GM18861 (cell line): Measurements from ENCODE around the gene TSPO.

Source experiments
- ATAC-seq: cut with Tn5 transposase; IDR thresholded peaks from one replicate; pipeline ENCODE4 v1.9.1; 2021; ENCODE audit not compliant: unreplicated experiment

Gene TSPO

DNA sequence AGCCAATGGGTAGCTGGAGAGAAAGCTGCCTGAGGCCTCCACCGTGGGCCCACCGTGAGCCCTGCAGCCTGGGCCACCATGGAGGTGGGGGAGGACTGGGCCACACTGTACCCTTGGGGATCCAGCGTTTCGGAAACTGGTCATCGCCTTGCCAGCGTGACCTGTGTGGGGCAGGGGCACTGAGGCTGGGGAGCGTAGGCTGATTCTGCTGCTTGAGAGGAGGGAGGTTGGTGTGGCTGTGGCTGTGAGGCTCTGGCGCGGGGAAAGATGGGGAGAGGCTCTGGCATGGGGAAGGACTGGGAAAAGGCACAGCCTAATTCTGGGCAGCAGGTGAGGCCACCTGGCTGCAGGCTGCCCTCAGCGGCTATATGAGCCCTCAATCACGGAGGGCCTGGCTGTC, 48.2 kb downstream of the TSPO start:
- ATAC-seq, result no peak

DNA sequence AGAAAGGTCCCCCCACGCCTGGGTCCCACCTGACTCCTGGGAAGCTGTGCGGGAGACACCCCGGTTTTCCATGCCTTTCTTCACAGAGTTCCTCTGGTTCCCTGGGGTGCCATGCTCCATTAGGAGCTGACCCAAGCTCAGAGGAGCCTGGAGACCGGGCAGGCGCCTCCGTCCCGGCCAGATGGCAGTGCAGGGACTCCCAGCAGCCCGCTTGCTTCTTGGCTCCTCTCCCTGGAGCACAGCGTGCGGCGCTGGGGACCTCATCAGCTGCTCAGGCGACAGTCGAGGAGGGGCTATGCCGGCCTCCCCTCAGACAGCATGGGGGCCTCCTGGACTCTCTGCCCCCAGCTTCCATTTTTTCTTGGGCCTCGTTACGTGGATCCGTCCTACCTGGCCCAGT, 48.7 kb downstream of the TSPO start:
- ATAC-seq, result no peak

DNA sequence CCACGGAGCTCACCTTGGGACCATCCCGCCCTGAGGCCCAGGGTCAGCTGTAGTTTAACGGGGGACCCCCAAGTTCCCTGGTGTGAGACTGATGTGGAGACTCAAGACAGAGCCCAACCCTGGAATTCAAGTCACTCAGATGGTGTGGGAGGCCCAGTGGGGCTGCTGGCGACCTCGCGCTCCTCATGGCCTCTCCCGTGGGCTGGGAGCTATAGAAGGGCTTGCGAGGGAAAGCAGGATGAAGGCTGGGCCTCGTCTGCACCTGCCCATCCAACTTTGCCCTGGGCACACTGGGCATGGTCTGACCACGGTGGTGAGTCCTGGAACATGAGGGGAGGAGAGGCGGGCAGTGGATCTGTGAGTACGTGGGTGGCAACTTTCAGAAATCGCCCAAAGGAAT, 49.2 kb downstream of the TSPO start:
- no peak for ATAC-seq

DNA sequence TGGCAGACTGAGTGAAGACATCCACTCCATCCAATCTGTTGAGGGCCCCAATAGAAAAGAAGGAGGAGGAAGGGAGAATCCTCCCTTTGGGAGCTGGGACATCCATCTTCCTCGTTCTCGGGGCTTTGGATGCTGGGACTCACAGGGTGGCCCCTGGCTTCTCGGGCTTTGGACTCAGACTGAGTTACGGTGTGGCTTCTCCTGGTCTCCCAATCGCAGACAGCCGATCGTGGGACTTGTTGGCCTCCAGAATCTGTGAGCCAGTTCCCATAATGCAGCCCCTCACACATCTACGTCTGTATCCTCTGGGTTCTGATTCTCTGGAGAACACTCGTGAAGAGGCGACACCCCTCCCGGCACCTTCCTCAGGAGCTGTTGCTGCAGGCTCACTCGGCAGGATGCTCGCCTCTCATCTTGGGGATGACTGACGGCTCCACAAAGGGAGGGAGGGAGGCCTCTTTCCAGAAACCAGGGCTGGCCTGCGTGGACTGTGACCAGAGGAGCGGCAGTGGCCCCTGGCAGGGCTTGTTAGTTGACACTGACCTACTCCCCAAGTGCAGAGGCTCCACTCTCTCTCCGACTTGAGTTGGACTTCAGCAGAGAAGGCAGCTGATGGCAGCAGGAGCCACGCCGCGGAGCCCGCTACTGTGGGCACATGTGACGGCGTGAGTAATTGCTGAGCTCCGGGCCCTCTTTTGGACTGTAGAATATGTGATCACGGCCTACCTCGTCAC, 50.3 kb downstream of the TSPO start:
- no peak for ATAC-seq

DNA sequence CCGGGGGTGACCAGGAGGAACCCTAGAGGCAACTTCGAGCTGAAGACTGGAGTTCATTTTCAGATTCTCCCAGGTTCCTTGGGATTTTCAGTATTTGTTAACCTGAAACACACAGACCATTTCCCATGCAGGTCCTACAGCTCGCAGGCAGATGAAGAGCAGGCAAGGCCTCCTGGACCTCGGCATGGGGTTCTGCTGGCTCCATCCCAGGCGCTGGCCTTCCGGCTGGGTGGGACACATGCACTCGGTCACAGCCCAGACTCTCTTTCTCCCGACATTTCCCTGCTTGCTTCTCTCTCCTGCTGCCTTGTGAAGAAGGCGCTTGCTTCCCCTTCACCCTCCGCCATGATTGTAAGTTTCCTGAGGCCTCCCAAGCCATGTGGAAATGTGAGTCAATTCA, 51.0 kb downstream of the TSPO start:
- ATAC-seq, result no peak

DNA sequence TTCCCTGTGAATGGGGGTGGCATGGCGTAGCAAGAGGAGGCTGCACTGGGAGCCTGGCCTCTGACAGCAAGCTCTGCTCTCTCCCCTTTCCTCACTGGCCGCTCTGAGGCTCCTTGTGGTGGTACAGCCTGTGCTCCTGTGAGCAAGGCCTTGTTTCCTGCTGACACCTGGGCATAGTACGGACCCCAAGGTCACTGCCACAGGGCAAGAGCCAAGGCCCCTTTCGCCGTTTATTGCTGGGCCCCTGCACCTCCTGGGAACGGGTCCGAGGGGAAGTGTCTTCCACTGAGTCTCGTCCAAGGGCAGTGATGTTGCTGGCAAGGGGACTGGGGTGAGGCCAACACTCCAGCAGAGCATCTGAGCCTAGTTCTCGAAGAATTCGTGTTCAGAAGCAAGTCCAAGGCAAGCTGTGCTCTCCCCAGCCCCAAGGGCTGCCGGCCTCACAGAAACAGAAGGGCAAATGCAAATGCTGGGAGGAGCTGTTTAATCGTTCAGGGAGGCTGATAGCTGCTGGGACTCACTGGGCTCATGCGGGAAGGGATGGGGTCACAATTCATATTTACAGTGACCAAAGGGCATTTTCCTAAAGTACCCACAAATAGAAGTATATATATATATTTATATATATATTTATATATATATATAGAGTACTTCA, 51.5 kb downstream of the TSPO start:
- ATAC-seq, result no peak

DNA sequence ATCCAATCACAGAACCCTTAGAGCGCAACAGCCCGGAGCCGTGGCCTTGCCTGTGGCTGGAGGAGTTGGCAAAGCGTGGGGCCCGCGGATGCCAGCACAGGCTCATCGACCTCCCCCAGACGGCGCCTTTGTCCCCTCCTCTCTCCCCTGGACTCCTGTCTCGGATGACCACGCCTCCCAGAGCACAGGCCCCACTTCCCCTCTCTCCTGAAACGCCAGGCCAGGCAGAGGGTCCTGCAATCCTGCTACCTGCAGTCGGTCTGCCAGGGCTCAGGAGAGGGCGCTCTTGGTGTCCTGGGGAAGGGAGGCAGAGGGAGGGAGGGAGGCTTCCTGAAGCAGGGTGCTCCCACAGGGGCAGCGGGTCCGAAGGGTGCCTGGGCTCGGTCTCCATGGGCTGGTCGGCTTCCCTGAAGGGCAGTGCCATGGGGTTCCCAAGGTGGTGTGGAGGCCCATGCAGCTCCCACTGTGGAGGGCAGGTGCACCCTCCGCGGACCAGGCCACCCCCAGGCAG, 52.2 kb downstream of the TSPO start:
- no peak for ATAC-seq

DNA sequence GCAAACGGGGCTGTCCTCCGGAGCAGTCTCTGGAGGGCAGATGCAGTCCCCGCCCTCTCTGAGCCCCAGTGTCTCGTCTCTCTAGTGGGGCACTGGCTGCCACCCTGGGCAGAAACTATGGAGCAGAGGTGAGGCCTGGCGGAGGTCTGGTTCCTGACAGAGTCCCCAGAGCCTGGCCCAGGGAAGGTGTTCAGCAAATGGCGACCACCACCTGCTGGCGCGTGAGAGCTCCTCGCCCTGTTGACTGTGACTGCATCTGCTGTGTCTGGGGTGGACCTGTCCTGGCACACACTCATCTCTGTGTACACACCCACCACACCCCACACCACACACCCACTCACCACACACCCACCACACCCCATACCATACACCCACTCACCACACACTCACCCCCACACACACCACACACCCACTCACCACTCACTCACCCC, 53.9 kb downstream of the TSPO start:
- ATAC-seq, result no peak

DNA sequence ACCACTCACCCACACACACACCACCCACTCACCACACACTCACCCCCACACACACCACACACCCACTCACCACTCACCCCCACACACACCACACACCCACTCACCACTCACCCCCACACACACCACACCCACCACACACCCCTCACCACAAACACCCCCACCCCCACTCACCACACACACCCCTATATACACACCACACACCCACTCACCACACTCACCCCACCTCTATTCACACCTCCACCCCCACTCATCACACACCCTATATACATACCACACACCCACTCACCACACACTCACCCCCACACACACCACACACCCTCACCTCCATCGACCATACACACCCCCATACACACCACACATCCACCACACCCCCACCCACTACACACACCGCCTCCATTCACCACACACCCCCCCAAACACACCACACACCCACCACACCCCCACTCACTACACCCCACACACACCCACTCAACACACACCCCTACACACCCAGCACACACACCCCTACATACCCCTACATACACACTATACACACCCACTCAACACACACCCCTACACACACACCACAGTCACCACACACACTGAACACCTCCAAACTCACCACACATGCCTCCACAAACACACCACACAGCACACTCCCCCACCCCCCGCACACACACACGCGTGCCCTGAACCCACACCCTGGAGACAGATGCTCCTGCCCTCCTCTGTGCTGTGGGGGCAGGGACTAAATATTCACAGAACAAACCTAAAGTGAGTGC, 54.6 kb downstream of the TSPO start:
- no peak for ATAC-seq

DNA sequence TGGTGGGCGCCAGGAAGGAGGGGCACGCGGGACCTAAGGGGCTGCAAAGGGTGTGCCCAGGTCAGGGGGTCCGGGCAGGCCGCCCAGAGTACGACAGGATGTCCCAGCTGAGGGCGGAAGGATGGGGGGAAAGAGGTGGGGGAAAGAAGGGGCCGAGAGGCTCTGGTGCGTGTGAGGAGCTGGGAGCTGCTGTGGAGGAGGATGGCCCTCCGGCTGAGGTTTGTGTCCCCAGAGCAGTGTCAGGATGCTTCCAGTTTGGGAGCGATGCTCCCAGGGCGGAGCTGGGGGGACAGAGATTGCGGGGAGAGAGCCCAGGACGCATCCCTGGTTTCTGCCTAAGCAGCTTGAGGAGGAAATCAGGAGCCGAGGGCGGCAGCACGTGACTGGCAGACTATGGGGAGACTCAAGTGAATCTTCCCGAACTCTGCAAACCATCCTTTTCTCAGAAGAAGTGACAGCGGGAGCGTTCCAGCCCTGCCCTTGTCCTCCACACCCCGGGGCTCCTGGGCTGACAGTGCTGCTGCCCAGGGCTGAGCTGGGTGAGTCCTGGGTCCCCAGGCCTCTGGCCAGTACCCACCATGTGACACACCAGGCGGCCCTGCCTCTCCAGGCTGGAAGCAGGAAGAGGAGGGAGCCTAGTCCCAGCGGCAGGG, 55.3 kb downstream of the TSPO start:
- ATAC-seq, result no peak

DNA sequence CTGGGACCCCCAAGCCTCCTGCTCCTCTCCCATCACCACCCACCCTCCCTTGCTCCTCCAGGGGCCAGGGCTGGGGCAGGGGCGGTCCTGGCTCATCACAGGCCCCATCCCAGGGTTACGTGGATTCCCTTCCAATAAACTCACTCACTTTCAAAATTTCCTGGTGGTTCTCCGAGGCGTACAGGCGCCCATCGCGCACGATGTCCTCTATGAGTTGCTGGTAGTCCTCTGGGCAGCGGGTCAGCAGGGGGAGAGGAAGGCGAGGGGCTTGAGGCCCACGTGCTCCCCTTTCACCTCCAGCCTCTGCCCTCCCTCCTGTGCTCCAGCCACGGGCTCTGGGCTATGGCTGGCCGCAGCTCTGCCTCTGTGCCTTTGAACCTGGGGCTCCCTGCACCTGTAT, 56.0 kb downstream of the TSPO start:
- ATAC-seq, result no peak

DNA sequence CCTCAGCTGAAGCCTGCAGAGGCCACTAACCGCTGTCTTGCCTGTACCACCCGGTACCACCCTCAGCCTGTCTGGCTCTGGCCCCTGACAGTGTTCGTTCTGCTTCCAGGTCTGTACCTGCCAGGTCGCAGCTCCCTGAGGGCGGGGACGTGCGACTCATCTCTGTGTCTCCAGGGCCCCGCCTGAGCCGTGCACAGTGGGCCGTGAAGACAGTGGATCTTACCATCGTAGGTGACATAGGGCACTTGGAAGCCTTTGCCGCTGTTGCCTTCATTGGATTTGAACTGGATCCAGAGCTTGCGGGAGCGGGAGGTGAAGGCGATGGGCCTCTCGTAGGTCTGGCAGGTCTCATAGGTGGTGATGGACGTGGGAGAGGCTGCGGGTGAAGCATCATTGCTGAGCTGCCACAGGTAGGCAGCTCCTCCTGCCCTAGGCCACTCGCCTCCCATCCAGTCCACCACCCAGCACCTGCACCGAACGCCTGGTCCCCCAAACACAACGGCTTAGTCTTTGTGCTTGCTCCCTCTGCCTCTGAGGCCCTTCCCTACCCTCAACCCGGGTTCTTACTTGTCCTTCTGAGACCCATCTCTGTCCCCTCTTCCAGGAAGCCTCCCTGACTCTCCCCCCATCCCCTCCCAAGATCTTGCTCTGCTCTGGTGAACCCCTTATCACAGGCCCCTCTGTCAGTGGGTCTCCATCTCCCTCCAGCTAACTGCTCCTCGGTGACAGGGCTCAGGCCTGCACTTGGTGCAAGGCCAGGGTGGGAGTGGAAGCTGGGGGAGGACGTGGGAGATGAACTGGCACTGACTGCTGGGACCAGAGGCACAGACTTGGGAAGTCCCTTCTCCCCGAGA, 56.7 kb downstream of the TSPO start:
- ATAC-seq, result no peak

DNA sequence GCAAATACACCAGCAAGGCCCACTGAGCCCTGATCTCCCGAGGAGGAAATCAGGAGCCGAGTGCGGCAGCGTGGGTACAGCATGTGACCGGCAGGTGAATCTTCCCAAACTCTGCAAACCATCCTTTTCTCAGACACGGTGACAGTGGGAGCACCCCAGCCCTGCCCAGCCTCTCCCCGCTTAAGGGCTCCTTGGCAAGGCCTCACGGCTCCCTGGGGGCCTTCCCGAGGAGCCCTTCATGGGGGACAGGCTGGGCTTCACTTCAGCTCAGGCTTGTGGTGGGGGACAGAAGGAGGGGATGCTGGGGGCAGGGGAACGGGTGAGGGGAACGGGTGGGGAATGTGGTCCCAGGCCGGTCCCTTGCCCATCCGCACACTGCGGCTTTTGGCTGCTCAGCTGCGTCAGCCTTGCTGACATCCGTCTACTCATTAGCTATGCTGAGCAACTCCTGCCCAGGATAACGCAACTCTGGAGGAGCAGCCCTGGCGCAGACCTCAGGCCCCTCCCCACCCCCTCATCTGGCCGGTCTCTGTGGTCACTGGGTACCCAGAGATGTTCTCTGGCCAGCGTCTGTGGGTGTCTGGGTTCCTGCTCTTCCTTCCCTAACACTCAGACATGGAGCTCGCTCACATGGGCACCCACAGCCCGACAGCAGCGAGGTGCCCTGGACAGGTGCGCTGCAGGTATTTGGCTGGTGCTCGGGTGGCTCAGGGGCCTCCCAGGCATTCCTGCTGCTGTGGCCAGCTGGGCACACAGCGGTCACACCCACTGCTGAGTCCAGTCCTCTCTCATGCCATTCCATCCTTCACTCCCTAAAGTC, 57.6 kb downstream of the TSPO start:
- ATAC-seq, result no peak

DNA sequence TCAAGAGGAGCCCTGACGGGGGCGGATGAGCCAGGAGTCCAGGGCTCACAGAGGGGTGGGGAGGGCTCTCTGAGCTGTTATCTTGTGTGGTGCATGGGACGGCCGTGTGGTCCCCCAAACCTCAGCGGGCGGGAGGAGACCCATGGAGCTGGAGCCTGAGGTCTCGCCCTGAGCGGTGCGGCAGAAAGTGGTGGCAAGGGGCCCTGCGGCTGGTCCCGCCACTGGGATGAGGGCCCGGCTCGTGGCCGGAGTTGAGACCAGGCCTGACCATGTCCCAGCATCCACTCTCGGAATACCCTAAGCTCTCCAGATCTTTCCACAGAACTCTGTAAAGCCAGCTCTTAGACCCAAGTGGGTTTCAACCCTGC, 58.1 kb downstream of the TSPO start:
- no peak for ATAC-seq

DNA sequence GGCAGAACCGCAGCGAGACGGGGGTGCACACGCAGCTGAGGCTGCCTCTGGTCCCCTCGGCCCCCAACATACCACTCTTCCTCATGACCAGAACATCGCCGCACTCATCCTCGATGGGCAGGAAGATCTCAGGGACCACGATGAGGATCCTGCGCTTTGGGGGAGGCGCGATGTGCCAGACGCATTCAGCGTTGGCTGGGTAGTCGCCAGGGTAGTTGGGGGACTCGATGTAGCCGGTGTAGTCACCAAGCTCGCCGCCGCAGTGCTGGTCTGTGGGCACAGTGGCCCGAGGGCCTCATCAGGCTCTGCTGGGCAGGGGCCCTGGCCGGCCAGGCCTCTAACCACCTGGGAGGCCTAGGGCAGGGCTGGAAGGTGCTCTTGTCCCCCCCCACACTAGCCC, 58.6 kb downstream of the TSPO start:
- ATAC-seq, result no peak

DNA sequence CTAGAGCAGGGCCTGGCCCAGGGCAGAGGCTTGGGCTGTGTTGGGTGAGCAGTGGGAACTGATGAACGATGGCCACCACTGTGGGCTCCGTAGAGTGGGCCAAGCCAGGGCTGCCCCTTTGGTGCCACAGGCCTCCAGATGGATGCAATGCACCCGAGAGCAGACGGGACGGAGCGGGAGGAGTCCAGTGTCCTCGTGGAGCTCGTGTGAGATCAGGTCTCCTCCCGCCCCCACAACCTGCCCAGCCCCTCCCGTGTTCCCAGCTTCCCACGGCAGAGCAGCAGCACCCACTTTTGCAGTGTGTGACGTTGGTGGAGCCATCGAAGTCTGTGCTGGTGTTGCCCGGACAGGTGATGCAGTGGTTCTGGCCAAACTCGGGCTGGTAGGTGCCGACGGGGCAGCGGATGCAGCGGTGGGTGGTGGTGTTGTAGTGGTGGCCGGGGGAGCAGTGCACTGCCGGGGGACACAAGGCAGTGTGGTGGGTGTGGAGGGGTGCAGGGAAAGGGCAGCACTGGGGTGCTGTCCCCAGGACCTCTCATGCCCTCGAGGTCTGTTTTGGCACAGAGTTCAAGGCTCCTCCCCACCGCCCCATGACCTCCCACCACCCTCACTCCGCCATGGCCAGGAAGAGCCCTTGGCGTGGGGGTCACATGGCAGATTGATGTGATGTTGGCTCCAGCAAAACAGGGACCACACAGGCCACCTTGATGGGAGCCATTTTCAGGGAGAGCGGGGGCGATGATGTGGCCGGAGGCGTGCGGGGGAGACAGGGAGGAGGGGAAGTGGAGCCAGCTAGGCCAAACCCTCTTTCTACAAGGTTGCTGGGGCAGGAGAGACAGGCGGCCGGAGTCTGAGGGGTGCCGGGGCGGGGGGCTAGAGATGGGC, 59.5 kb downstream of the TSPO start:
- ATAC-seq, result no peak

DNA sequence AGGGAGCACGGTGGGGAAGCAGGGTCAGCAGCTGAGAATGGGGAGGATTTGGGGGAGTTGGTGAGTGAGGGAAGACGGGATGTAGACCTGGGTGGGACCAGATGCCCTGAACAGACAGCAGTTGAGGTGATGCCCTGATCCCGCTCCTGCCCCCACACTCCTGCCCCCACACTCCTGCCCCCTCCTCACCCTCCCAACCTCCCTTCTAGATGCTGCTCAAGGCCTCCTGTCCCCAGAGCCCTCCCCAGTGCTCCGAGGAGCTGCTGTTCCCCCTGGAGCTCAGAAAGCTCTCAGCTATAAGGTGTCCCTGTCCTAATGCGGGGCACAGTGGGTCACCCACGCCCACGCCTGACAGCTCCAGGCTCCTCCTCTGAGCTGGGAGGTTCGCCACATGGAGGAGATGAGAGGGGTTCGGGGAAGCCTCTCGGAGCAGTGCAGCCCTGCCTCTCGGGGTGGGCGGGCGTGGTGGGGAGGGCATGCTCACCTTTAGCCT, 60.6 kb downstream of the TSPO start:
- no peak for ATAC-seq

DNA sequence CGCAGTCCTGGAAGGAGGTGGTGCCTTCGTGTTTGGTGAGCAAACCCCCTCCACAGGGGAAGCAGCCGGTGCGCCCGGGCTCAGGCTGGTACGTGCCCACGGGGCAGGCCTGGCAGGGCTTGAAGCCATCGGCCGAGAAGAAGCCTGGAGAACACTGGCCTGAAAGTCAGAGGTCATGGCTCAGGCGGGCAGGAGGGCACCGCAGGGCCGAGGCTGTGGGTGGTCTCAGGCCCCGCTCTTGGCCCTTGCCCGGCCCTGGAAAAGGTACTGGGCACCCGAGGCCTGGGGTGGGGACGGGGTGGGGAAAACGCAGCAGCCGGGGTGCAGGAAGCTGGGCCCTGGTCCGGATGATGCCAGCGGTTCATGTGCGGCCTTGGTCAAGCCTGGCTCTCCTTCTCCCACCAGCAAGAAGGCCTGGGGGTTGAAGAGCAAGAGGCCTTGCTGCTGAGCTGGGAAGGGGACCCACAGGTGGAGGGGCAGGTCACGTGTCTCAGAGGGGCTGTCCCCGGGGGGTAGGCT, 61.1 kb downstream of the TSPO start:
- no peak for ATAC-seq
